Kidney epithelial cell (primary cell): ENCODE measurements around the gene RAPGEF6. TPM values are rescaled to one million over a fixed set of nuclear protein-coding genes. Genes with fewer than 3 reads are reported as not detected.

Source experiments
- DNase-seq: peaks from one replicate; pipeline ENCODE4 v3.0.0-alpha.2; 2010; ENCODE audit warnings: low read depth
- H3K27me3 ChIP-seq: 2 replicates; pipeline ENCODE4 v1.6.0; 2011; ENCODE audit warnings: low read length; ENCODE audit not compliant: control insufficient read depth, insufficient read depth
- H3K36me3 ChIP-seq: 2 replicates; pipeline ENCODE4 v1.5.1; 2011; ENCODE audit warnings: low read length; ENCODE audit not compliant: control insufficient read depth, insufficient read depth
- H3K4me3 ChIP-seq: 2 replicates; pipeline ENCODE4 v1.5.1; 2011; ENCODE audit warnings: low read depth, mild to moderate bottlenecking, control low read depth, low read length
- CTCF ChIP-seq: IDR thresholded peaks from 2 replicates; pipeline ENCODE4 v1.5.1; 2011; ENCODE audit warnings: mild to moderate bottlenecking, moderate library complexity, low read length, control low read depth, inconsistent platforms; ENCODE audit not compliant: insufficient read depth, poor library complexity, severe bottlenecking
- total RNA-seq: library from RNA; depleted of rRNA; stranded (reverse); fragments of >200 nt; gene quantifications from 2 replicates; pipeline ENCODE4 v1.2.3, GENCODE V29; 2015

The RAPGEF6 gene
- total RNA-seq, 1 donor from 2014 or later, result 10.0 TPM

GRCh38 chr5:131389096-131389868 is 245.7 kb downstream of the RAPGEF6 start:
- no peak for DNase-seq
- H3K36me3 ChIP-seq, result no peaks in the 10 kb centered on the region
- H3K27me3 ChIP-seq, result no peaks in the 10 kb centered on the region
- no peak overlapping the region for H3K4me3 ChIP-seq
- TF ChIP-seq CTCF, result no peak

- no peak for DNase-seq
- Histone ChIP-seq H3K4me3 (no peak overlapping the region), H3K36me3 (no peaks in the 10 kb centered on the region), H3K27me3 (no peaks in the 10 kb centered on the region)
- TF ChIP-seq CTCF, result no peak
These were observed 247.8 kb downstream of the RAPGEF6 start for GRCh38 chr5:131387255-131387654.

- no peak for TF ChIP-seq CTCF
- DNase-seq, result peak; percentile 75
- no peaks in the 10 kb centered on the region for H3K36me3 ChIP-seq
These were observed 248.2 kb downstream of the RAPGEF6 start for GRCh38 chr5:131386779-131387178.

GRCh38 chr5:131386124-131386523 is 248.9 kb downstream of the RAPGEF6 start:
- no peak for DNase-seq
- TF ChIP-seq CTCF, result no peak
- H3K27me3 ChIP-seq, result no peaks in the 10 kb centered on the region
- no peak overlapping the region for H3K4me3 ChIP-seq
- no peaks in the 10 kb centered on the region for H3K36me3 ChIP-seq

More at GRCh38 chr5:131386779-131387178, 248.2 kb downstream of the RAPGEF6 start:
- Histone ChIP-seq H3K27me3 (no peaks in the 10 kb centered on the region), H3K4me3 (no peak overlapping the region)

- Histone ChIP-seq H3K4me3 (no peak overlapping the region), H3K36me3 (no peaks in the 10 kb centered on the region), H3K27me3 (no peaks in the 10 kb centered on the region)
- no peak for TF ChIP-seq CTCF
- no peak for DNase-seq
These were observed 250.3 kb downstream of the RAPGEF6 start for GRCh38 chr5:131384616-131385214.

GRCh38 chr5:131384173-131384572 is 250.9 kb downstream of the RAPGEF6 start:
- no peak overlapping the region for H3K4me3 ChIP-seq
- no peaks in the 10 kb centered on the region for H3K36me3 ChIP-seq
- no peaks in the 10 kb centered on the region for H3K27me3 ChIP-seq
- DNase-seq, result no peak
- TF ChIP-seq CTCF, result no peak
